ENCODE measurements around the gene SLC2A4RG. TPM values are rescaled to one million over a fixed set of nuclear protein-coding genes. Genes with fewer than 3 reads are reported as not detected.

Gene SLC2A4RG
- total and polyA plus RNA-seq, 7 experiments from 2014 or later: 3.0 to 136 (median 96.4) TPM

- Mint-ChIP-seq H3K27ac (peak overlapping the region in 1 of 9 donors; percentile 46), H3K4me1 (peaks cover 5 to 15% (median 6%) of the 10 kb centered on the region in 7 donors), H3K9me3 (no peaks in the 10 kb centered on the region), H3K36me3 (peaks cover 0 to 3% (median 0%) of the 10 kb centered on the region in 5 donors), H3K27me3 (no peaks in the 10 kb centered on the region), H3K4me3 (no peak overlapping the region)
- intact Hi-C loops (cut with micrococcal nuclease): no loop called here
- DNase-seq: peak in 1 of 9 donors; percentile 20
- Histone ChIP-seq H3K27me3 (ENCODE audit: control insufficient read depth in 2 of 2, insufficient read depth in 2 of 2, low read length in 2 of 2) (no peaks in the 10 kb centered on the region), H3K4me3 (ENCODE audit: low read length) (no peak overlapping the region), H3K9me3 (ENCODE audit: control insufficient read depth in 2 of 3, low read length in 3 of 3) (no peaks in the 10 kb centered on the region), H3K4me1 (ENCODE audit: control insufficient read depth in 2 of 2, insufficient read depth in 2 of 2, low read length in 2 of 2) (peaks cover 12 to 20% of the 10 kb centered on the region in 2 donors), H3K27ac (ENCODE audit: low read depth, low read length) (no peak overlapping the region), H3K36me3 (ENCODE audit: control insufficient read depth in 2 of 3, insufficient read depth in 3 of 3, low read length in 3 of 3) (peaks cover 0 to 43% (median 4%) of the 10 kb centered on the region in 3 experiments)
- CTCF ChIA-PET: no interaction called here
- POLR2A ChIA-PET: no interaction called here
- no peak for ATAC-seq
Observed at GRCh38 chr20:63699466-63700198, 39.9 kb upstream of the SLC2A4RG start.

GRCh38 chr20:63700199-63701050, 39.2 kb upstream of the SLC2A4RG start:
- Histone ChIP-seq H3K4me3 (ENCODE audit: low read length) (no peak overlapping the region), H3K9me3 (ENCODE audit: control insufficient read depth in 2 of 3, low read length in 3 of 3) (no peaks in the 10 kb centered on the region), H3K27me3 (ENCODE audit: control insufficient read depth in 2 of 2, insufficient read depth in 2 of 2, low read length in 2 of 2) (no peaks in the 10 kb centered on the region), H3K36me3 (ENCODE audit: control insufficient read depth in 2 of 3, insufficient read depth in 3 of 3, low read length in 3 of 3) (peaks cover 0 to 43% (median 11%) of the 10 kb centered on the region in 3 experiments), H3K27ac (ENCODE audit: low read depth, low read length) (no peak overlapping the region), H3K4me1 (ENCODE audit: control insufficient read depth in 2 of 2, insufficient read depth in 2 of 2, low read length in 2 of 2) (peaks cover 12 to 20% of the 10 kb centered on the region in 2 donors)
- CTCF ChIA-PET: no interaction called here
- DNase-seq: no peak
- intact Hi-C loops (cut with micrococcal nuclease): no loop called here
- H3K27me3 Mint-ChIP-seq: no peaks in the 10 kb centered on the region
- ATAC-seq: no peak
- peaks cover 0 to 6% (median 3%) of the 10 kb centered on the region in 5 donors for H3K36me3 Mint-ChIP-seq
- POLR2A ChIA-PET: interaction anchor here (1.0 to 1.3 kb wide), 2 partner anchors 12 to 36 kb away, joined by 5 to 6 read pairs; partner anchors contain the start of gene LIME1
- H3K4me3 Mint-ChIP-seq: no peak overlapping the region
- no peaks in the 10 kb centered on the region for H3K9me3 Mint-ChIP-seq
- H3K27ac Mint-ChIP-seq: no peak overlapping the region
- H3K4me1 Mint-ChIP-seq: peaks cover 5 to 21% (median 10%) of the 10 kb centered on the region in 7 donors

GRCh38 chr20:63701051-63701328, 38.6 kb upstream of the SLC2A4RG start:
- no peaks in the 10 kb centered on the region for H3K27me3 ChIP-seq (ENCODE audit: control insufficient read depth in 2 of 2, insufficient read depth in 2 of 2, low read length in 2 of 2)
- H3K36me3 Mint-ChIP-seq: peaks cover 0 to 6% (median 3%) of the 10 kb centered on the region in 5 donors
- no peak for ATAC-seq
- H3K4me3 ChIP-seq (ENCODE audit: low read length): no peak overlapping the region
- H3K9me3 Mint-ChIP-seq: no peaks in the 10 kb centered on the region
- peak overlapping the region; percentile 46 for H3K27ac ChIP-seq (ENCODE audit: low read depth, low read length)
- DNase-seq: no peak
- ChIA-PET CTCF (no interaction called here), POLR2A (interaction anchor here (1.0 to 1.3 kb wide), 2 partner anchors 13 to 36 kb away, joined by 5 to 6 read pairs; partner anchors contain the start of gene LIME1)
- H3K4me3 Mint-ChIP-seq: peak overlapping the region in 1 of 10 donors; percentile 31
- no peaks in the 10 kb centered on the region for H3K9me3 ChIP-seq (ENCODE audit: control insufficient read depth in 2 of 3, low read length in 3 of 3)
- peaks cover 0 to 48% (median 16%) of the 10 kb centered on the region in 3 experiments for H3K36me3 ChIP-seq (ENCODE audit: control insufficient read depth in 2 of 3, insufficient read depth in 3 of 3, low read length in 3 of 3)
- H3K4me1 ChIP-seq (ENCODE audit: control insufficient read depth in 2 of 2, insufficient read depth in 2 of 2, low read length in 2 of 2): peaks cover 11 to 16% of the 10 kb centered on the region in 2 donors
- H3K27ac Mint-ChIP-seq: peak overlapping the region in 2 of 9 donors; percentile 51 to 56
- no peaks in the 10 kb centered on the region for H3K27me3 Mint-ChIP-seq
- H3K4me1 Mint-ChIP-seq: peaks cover 4 to 24% (median 9%) of the 10 kb centered on the region in 7 donors
- intact Hi-C loops (cut with micrococcal nuclease): no loop called here

- peak overlapping the region in 2 of 9 donors; percentile 51 to 56 for H3K27ac Mint-ChIP-seq
- H3K27me3 Mint-ChIP-seq: no peaks in the 10 kb centered on the region
- ATAC-seq (no peak), DNase-seq (no peak)
- Histone ChIP-seq H3K9me3 (ENCODE audit: control insufficient read depth in 2 of 3, low read length in 3 of 3) (no peaks in the 10 kb centered on the region), H3K27ac (ENCODE audit: low read depth, low read length) (peak overlapping the region; percentile 46), H3K36me3 (ENCODE audit: control insufficient read depth in 2 of 3, insufficient read depth in 3 of 3, low read length in 3 of 3) (peaks cover 0 to 53% (median 21%) of the 10 kb centered on the region in 3 experiments), H3K27me3 (ENCODE audit: control insufficient read depth in 2 of 2, insufficient read depth in 2 of 2, low read length in 2 of 2) (no peaks in the 10 kb centered on the region), H3K4me1 (ENCODE audit: control insufficient read depth in 2 of 2, insufficient read depth in 2 of 2, low read length in 2 of 2) (peaks cover 10 to 16% of the 10 kb centered on the region in 2 donors), H3K4me3 (ENCODE audit: low read length) (no peak overlapping the region)
- ChIA-PET CTCF (interaction anchor here (0.6 kb wide), 1 partner anchor 276 kb away, joined by 3 read pairs; no protein-coding TSS in a partner anchor), POLR2A (interaction anchor here (0.6 to 1.3 kb wide), 4 partner anchors 13 to 210 kb away, joined by 3 to 6 read pairs (median 4); partner anchors contain the start of gene LIME1)
- peaks cover 0 to 7% (median 3%) of the 10 kb centered on the region in 5 donors for H3K36me3 Mint-ChIP-seq
- H3K4me3 Mint-ChIP-seq: peak overlapping the region in 1 of 10 donors; percentile 50
- peaks cover 2 to 23% (median 8%) of the 10 kb centered on the region in 7 donors for H3K4me1 Mint-ChIP-seq
- intact Hi-C loops (cut with micrococcal nuclease): no loop called here
- no peaks in the 10 kb centered on the region for H3K9me3 Mint-ChIP-seq
Observed at GRCh38 chr20:63701329-63702035, 38.1 kb upstream of the SLC2A4RG start.

- H3K27ac ChIP-seq (ENCODE audit: low read depth, low read length): no peak overlapping the region
- ATAC-seq (no peak), DNase-seq (no peak)
- Mint-ChIP-seq H3K27me3 (no peaks in the 10 kb centered on the region), H3K4me1 (peaks cover 4 to 25% (median 15%) of the 10 kb centered on the region in 7 donors), H3K4me3 (peak overlapping the region in 1 of 10 donors; percentile 50), H3K27ac (peak overlapping the region in 2 of 9 donors; percentile 21 to 72), H3K9me3 (no peaks in the 10 kb centered on the region), H3K36me3 (peaks cover 0 to 11% (median 4%) of the 10 kb centered on the region in 5 donors)
- peaks cover 0 to 55% (median 22%) of the 10 kb centered on the region in 3 experiments for H3K36me3 ChIP-seq (ENCODE audit: control insufficient read depth in 2 of 3, insufficient read depth in 3 of 3, low read length in 3 of 3)
- CTCF ChIA-PET: interaction anchor here (0.6 kb wide), 1 partner anchor 276 kb away, joined by 3 read pairs; no protein-coding TSS in a partner anchor
- H3K4me1 ChIP-seq (ENCODE audit: control insufficient read depth in 2 of 2, insufficient read depth in 2 of 2, low read length in 2 of 2): peaks cover 8 to 15% of the 10 kb centered on the region in 2 donors
- POLR2A ChIA-PET: interaction anchor here (0.6 to 0.7 kb wide), 2 partner anchors 13 to 268 kb away, joined by 3 to 4 read pairs; no protein-coding TSS in a partner anchor
- no peak overlapping the region for H3K4me3 ChIP-seq (ENCODE audit: low read length)
- no peaks in the 10 kb centered on the region for H3K9me3 ChIP-seq (ENCODE audit: control insufficient read depth in 2 of 3, low read length in 3 of 3)
- intact Hi-C loops (cut with micrococcal nuclease): no loop called here
- H3K27me3 ChIP-seq (ENCODE audit: control insufficient read depth in 2 of 2, insufficient read depth in 2 of 2, low read length in 2 of 2): no peaks in the 10 kb centered on the region
Observed at GRCh38 chr20:63702036-63702665, 37.4 kb upstream of the SLC2A4RG start.

All from naive thymus-derived CD4-positive, alpha-beta T cell (primary cell).